ENCODE results near the gene PRKCE.

Gene PRKCE

GRCh38 chr2:45809205-45809604 lies 157.7 kb downstream of the PRKCE start:
- no peak for DNase-seq (ENCODE audit: low read depth)

GRCh38 chr2:45812011-45812500 lies 160.6 kb downstream of the PRKCE start:
- DNase-seq (ENCODE audit: low read depth) = peak; percentile 65

DNA sequence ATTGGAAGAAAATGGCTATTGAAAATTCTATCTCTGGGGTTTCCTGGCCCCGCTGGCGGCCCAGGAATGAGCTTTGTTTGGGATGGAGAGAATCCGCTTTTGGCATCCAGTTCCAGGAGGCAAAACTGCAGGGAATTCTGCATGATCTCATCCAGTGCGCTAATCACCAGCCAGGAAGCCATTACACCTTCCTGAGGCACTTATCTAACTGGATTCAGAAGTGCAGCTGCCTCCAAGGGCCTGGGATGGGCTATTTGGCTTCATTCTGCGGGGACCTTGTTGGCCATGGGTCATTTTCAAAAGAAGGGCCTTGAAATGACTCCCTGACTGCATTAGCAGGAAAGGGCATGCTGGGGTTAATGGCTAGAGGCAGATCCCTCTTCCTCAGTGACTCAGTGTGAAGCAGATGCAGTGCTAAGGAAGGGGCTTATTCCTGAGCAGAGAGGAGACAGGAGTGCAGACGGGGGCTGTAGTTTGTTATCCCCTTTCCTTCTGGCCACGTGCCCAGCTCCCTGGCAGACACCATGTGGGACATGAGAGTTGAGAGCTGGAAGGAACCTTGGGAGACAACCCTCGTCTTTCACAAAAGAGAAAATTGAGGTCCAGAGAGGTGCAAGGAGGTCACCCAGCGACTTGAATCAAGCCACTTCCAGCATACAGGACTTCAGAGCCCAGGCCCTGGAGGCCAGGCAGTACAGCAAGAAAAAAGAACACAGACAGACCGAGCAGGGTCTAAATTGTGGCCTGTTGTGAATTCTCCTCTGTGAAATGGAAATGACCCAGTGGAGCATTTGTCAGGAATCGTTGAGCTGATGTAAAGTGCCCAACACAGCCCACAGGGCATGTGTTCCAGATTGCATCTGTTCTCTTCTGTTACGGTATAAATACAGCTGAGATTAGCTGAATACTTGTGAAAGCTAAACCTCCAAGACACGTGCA lies 161.8 kb downstream of the PRKCE start:
- no peak for DNase-seq (ENCODE audit: low read depth)

GRCh38 chr2:45814488-45814887 lies 163.0 kb downstream of the PRKCE start:
- DNase-seq (ENCODE audit: low read depth) = peak; percentile 18

DNA sequence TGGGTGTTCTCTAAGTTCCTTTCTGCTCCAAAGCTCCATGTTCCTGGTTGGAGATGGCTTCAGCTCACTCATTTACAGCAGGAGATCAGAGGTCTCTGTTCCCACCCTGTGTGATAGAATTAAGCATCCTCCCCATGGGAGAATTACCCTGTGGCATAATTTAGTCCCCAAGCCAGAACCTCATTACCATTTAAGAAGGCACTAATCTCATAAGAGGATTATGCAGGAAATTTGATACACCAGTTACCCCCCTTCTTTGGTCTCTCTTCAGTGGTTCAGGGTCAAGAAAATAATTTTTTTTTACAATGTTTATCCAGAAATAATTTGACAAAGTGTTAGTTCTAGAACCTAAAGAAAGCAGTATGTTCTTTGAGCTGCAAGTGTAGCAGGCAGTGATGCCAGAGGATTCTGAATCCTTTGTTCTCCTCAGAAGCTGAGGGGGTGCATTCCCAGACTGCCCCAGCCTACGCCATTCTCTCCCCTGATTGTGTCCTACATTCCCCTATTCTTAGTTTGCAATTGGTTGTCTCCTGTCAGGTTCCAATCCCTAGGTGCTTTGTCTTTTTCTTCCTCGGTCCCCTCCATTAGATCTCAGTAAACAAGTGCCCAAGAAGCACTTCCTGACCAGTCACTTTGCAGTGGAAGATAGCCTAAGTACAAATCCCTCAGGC lies 163.6 kb downstream of the PRKCE start:
- no peak for DNase-seq (ENCODE audit: low read depth)

GRCh38 chr2:45816272-45816671 lies 164.8 kb downstream of the PRKCE start:
- DNase-seq (ENCODE audit: low read depth) = peak; percentile 86

DNA sequence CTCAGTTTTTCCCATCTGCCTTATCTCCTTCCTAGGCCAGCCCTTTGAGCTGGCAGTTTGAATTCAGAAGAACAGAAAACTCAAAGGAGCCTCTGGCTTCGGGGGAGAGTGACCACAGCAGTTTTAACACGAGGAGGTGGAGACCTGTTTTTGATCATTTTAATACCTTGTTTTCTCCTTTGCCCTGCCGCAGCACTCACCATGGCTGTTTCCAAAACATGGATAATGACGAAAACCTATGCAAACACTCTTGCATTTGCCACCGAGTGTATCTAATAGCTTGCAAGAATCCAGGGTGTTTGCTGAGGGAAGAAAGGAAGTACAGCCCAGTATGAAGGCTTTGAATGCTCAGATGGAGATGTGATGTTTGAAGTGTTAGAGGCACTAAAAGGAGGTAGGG lies 167.1 kb downstream of the PRKCE start:
- DNase-seq (ENCODE audit: low read depth) = no peak

GRCh38 chr2:45820048-45820447 lies 168.6 kb downstream of the PRKCE start:
- DNase-seq (ENCODE audit: low read depth) = no peak

DNA sequence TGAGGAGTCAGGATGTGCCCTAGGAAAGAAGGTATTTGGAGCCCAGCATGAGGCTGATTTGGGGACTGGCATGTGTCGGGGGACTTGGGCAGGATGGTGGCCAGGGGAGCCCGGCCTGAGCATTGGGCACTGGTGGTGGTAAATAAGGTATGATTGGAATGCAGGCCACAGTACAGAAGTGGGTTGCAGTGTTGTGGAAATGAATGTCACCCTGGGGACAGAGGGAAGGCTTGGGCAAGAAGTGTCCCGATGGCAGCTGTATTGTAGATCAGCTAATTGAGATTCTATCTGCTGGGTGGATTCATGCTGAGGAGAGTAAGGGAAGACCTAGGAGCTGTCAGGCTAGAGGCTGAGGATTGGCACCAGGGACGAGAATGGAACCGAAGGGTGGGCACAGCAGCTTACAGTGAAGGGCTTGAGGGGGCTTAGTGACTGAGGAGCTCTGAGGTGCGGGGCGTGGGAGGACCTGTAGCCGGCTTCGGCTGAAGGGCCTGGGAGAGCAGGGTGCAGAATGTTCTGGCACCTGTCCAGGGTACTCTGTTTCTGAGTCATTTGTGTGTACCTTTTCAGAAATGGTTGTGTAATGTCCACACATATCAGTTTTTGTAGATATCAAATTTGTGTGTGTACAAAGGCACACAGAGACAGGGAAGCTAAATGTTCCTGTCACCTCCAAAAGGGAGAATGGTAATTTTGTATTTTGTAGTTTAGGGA lies 170.2 kb downstream of the PRKCE start:
- DNase-seq (ENCODE audit: low read depth) = peak; percentile 56

DNA sequence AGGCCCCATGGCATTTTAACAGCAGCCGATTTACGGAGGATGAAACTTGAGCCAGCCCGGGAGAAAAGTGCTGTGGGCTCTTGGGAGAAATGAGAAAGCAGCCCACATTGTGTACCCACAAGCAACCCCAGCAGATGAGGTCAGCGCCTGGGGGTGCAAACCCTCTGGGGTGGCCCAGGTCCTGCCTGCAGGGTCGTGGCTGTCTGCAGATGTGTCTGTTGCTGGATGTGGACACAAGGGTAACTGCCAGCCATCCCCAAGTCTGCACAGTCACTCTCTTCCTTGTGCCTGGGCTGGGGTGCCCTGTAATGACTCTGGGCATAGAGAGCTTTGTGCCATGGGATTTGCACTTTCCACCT lies 170.8 kb downstream of the PRKCE start:
- no peak for DNase-seq (ENCODE audit: low read depth)

DNA sequence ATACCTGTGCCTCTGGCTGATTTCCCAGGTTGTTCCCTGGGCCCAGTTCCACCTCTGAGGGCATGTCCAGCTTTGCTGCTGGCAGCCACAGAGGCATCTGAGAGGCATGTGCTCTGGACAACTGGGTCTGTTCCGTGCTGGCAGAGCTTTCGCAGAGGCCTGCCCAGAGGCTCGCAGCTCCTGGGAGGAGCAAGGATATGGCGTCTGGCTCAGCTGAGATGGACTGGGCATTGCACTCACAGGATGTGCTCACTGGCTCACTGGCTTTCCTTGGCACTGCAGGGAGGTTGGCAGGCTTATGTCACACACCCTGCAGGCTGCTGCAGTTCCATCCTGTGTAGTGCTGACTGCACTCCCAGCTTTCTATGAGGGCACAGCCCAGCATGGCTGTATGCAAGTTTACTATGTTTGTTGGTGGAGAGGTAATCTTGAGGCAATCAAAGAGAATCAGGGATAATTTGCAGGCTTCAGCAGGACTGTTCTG lies 172.3 kb downstream of the PRKCE start:
- DNase-seq (ENCODE audit: low read depth) = peak; percentile 87

DNA sequence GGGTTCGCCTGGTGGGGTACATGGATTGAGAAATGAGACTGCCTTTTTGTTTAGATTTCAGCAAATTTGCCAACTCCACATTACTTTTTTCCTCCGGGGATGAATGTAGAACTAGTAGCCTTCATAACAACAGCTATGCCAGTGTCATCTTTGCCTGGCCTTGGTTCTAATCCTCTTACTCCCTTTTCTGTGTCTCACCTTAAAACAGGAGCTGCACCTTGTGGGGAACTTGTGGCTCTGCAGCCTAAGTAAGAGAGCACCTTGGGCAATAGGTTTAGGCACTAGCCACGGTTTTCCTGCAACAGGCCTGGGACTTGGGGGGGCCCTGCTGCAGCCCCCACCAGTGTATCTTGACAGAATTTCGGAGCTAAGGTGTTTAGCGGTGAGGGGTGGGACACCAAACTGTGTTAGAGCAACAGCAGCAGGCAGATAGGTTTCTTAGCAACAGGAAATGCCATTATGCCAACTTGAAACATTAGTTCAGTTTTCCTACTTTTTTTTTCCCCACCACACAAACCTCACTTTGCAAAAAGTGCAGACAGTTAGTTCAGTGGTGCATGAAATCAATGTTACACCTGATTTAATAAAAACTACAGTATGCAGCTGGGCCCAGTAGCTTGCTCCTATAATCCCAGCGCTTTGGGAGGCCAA lies 173.7 kb downstream of the PRKCE start:
- no peak for DNase-seq (ENCODE audit: low read depth)

GRCh38 chr2:45826460-45826859 lies 175.0 kb downstream of the PRKCE start:
- no peak for DNase-seq (ENCODE audit: low read depth)

DNA sequence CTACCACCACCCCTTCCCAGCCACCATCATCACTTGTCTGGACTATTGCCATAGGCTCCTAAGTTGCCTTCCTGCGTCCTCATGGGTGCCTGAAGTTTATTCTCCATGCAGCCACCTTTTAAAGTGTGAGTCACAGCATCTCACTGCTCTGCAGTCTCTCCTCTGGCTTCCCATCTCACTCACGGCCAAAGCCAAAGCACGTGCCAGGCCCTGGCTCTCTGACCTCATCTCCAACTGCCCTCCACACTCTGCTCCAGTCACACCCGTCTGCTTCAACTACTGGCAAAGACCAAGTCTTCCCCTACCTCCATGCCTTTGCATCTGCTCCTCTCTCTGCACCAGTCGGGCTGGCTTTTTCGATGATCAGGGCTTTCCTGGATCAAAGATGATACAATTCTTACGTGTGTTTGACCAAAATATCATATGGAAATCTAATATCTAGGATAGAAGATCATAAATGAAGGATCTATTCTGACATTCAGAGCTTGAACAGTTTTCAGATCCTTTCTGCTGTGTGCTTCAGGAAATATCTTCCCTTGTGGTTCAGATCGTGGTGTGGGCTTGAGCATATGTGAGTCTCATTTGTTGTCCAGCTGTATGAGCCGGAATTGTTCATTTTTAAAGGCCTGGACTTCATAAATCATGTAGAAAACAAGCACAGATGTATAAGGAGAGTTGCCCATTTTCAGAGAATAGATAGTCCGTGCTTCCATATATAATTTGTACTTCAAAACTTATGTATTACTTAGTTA lies 175.6 kb downstream of the PRKCE start:
- peak; percentile 31 for DNase-seq (ENCODE audit: low read depth)

DNA sequence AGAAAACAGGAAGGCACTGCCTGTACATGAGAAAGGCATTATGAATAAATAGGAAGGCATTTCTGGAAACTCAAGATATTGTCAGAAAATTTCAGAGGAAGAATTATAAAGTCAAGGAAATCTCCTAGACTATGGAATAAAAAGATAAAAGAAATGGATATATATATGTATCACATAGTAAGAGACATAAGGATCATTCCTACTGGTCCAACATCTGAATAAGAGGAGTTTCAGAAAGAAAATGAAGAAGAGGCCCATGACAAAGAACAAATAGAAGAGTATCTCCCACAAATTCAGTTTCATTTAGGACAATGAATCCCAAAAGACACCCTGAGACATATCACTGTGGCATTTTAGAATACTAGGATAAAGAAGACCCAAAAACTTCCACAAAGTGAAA lies 178.8 kb downstream of the PRKCE start:
- no peak for DNase-seq (ENCODE audit: low read depth)

GRCh38 chr2:45833301-45833967 lies 182.0 kb downstream of the PRKCE start:
- DNase-seq (ENCODE audit: low read depth) = no peak

GRCh38 chr2:45833968-45834344 lies 182.5 kb downstream of the PRKCE start:
- no peak for DNase-seq (ENCODE audit: low read depth)

DNA sequence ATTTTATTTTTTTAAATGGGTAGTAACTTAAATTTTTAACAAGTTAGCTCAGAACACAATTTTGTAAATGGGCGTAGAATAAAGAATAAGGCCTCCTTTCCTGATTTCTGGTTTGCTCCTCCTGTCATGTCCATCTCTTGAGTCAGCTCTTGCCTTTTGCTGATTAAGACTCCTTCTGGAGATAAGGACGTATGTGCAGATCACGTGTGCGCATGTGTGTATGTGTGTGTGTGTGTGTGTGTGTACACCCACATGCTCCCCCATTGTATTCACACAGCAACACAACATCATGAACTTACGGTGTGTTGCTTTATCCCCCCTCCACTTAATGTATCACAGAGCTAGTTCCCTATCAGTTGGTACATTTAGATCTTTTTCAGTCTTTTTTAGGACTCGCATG lies 182.9 kb downstream of the PRKCE start:
- DNase-seq (ENCODE audit: low read depth) = no peak

- no peak for DNase-seq (ENCODE audit: low read depth)
These were observed 183.4 kb downstream of the PRKCE start for GRCh38 chr2:45834858-45835257.

DNA sequence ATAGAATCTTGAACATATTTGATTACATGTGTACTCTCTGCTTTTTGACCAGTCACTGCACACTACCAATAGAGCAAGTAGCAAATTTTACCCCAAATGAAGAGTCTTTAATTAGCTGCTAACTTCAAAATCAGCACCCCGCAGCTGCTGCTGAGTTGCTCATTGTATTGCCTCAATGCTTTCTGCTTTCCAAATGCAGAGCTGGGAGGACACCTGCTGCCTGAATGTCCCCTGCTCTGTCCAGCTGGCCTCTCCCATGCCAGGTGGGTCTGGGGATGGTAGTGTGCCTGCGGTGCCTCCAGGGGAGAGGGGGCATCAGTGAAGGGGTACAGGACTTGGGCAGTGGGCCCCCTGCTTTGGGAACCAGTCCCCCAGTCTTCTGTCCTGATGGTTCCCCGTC lies 184.8 kb downstream of the PRKCE start:
- no peak for DNase-seq (ENCODE audit: low read depth)

DNA sequence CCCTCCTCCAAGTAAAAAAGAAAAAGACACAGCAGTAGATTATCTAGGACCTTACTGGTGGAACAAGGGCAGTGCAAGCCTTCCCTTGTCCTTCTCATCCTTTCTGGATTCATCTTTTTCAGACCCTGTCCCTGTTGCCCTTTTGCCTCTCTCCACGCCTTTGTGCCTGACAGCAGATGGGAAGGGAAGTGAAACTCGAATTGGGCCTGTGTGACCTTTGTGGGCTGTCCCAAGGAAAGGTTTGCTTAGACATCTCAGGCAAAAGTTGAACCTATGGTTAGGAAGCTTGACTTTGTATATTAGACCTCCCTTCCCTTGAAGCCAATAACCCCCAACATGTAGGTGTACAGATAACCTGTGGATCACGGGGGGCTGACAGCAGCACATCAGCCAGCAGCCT lies 185.3 kb downstream of the PRKCE start:
- no peak for DNase-seq (ENCODE audit: low read depth)
